Liver (tissue), 9 donors: Measurements from ENCODE around the gene INSC. TPM values are rescaled to one million over a fixed set of nuclear protein-coding genes. Genes with fewer than 3 reads are reported as not detected.

ENCODE experiments used
- DNase-seq: peaks from one replicate; pipeline ENCODE4 v3.0.0-alpha.2; 2017; ENCODE audit warnings: low spot score
- H3K27ac ChIP-seq, 2 donors: one replicate each; pipeline ENCODE4 v1.7.0; 2013; ENCODE audit warnings: inconsistent platforms in 2 of 2, low read length in 2 of 2, control low read depth in 1 of 2, low read depth in 1 of 2, mild to moderate bottlenecking in 1 of 2
- H3K27me3 ChIP-seq, 4 donors: one replicate each; pipeline versions ENCODE4 v1.6.1 to v1.7.0; 2013; ENCODE audit warnings: low read length in 3 of 4, inconsistent platforms in 1 of 4, mild to moderate bottlenecking in 1 of 4, moderate library complexity in 1 of 4; ENCODE audit not compliant: control insufficient read depth in 4 of 4, insufficient read depth in 4 of 4
- H3K36me3 ChIP-seq, 4 donors: one replicate each; pipeline versions ENCODE4 v1.6.1 to v1.7.0; 2013; ENCODE audit warnings: low read length in 3 of 4, mild to moderate bottlenecking in 3 of 4, low read depth in 1 of 4, moderate library complexity in 1 of 4; ENCODE audit not compliant: control insufficient read depth in 4 of 4, insufficient read depth in 3 of 4
- H3K4me1 ChIP-seq, 4 donors: one replicate each; pipeline versions ENCODE4 v1.6.1 to v1.7.0; 2013; ENCODE audit warnings: low read length in 3 of 4, mild to moderate bottlenecking in 3 of 4, moderate library complexity in 1 of 4; ENCODE audit not compliant: control insufficient read depth in 4 of 4, insufficient read depth in 4 of 4
- H3K4me3 ChIP-seq, 3 donors: one replicate each; pipeline versions ENCODE4 v1.6.1 to v1.7.0; 2013; ENCODE audit warnings: low read length in 3 of 3, control low read depth in 1 of 3, low read depth in 1 of 3, mild to moderate bottlenecking in 1 of 3
- H3K9ac ChIP-seq, 2 donors: one replicate each; pipeline ENCODE4 v1.7.0; 2013; ENCODE audit warnings: low read length in 2 of 2, mild to moderate bottlenecking in 2 of 2, moderate library complexity in 2 of 2, control low read depth in 1 of 2, low read depth in 1 of 2
- H3K9me3 ChIP-seq, 4 donors: one replicate each; pipeline versions ENCODE4 v1.6.1 to v1.7.0; 2013; ENCODE audit warnings: low read length in 3 of 4; ENCODE audit not compliant: control insufficient read depth in 4 of 4
- EGR1 ChIP-seq, 2 donors: IDR thresholded peaks; 2 replicates each; pipeline ENCODE4 v1.6.1; 2016 to 2018; ENCODE audit warnings: antibody characterized with exemption in 2 of 2, low read depth in 2 of 2
- FOXA1 ChIP-seq: IDR thresholded peaks from 2 replicates; pipeline ENCODE4 v1.6.1; 2016; ENCODE audit warnings: antibody characterized with exemption
- FOXA2 ChIP-seq: IDR thresholded peaks from 2 replicates; pipeline ENCODE4 v1.6.1; 2016; ENCODE audit warnings: antibody characterized with exemption
- GABPA ChIP-seq, 2 donors: IDR thresholded peaks in 1 of 2; conservative IDR thresholded peaks in 1 of 2; 2 replicates each; pipeline ENCODE4 v1.6.1; 2016; ENCODE audit warnings: antibody characterized with exemption in 2 of 2, mild to moderate bottlenecking in 1 of 2, moderate library complexity in 1 of 2
- HNF4A ChIP-seq, 2 donors: conservative IDR thresholded peaks; 2 replicates each; pipeline ENCODE4 v1.6.1; 2016; ENCODE audit warnings: antibody characterized with exemption in 2 of 2, mild to moderate bottlenecking in 2 of 2
- HNF4G ChIP-seq: IDR thresholded peaks from 2 replicates; pipeline ENCODE4 v1.6.1; 2016; ENCODE audit warnings: antibody characterized with exemption
- JUND ChIP-seq, 2 donors: IDR thresholded peaks; 2 replicates each; pipeline ENCODE4 v1.6.1; 2016; ENCODE audit warnings: antibody characterized with exemption in 2 of 2
- NR2F2 ChIP-seq: IDR thresholded peaks from 2 replicates; pipeline ENCODE4 v1.6.1; 2016; ENCODE audit warnings: antibody characterized with exemption
- RAD21 ChIP-seq, 2 donors: IDR thresholded peaks; 2 replicates each; pipeline ENCODE4 v1.6.1; 2016; ENCODE audit warnings: antibody characterized with exemption in 2 of 2, mild to moderate bottlenecking in 2 of 2
- RXRA ChIP-seq, 2 donors: IDR thresholded peaks; 2 replicates each; pipeline ENCODE4 v1.6.1; 2017 to 2018; ENCODE audit warnings: antibody characterized with exemption in 2 of 2, mild to moderate bottlenecking in 1 of 2
- SP1 ChIP-seq: IDR thresholded peaks from 2 replicates; pipeline ENCODE4 v1.6.1; 2018; ENCODE audit warnings: antibody characterized with exemption, mild to moderate bottlenecking
- TAF1 ChIP-seq: conservative IDR thresholded peaks from 2 replicates; pipeline ENCODE4 v1.6.1; 2016; ENCODE audit warnings: antibody characterized with exemption, mild to moderate bottlenecking
- YY1 ChIP-seq: IDR thresholded peaks from 2 replicates; pipeline ENCODE4 v1.6.1; 2016; ENCODE audit warnings: antibody characterized with exemption, mild to moderate bottlenecking
- WGBS: extraction: QIAGEN DNeasy Blood & Tissue Kit; methylation state at CpG from one replicate; pipeline ENCODE4 v1.1.7; 2013; 5-methylcytosine and 5-hydroxymethylcytosine counted together
- polyA plus RNA-seq, 2 donors: library from polyadenylated mRNA; stranded (reverse) in 1 of 2; unstranded in 1 of 2; fragments of 200-250 nt in 1 of 2; fragments of >200 nt in 1 of 2; fragmentation: Nextera tagmentation in 1 of 2; extraction: Ambion mirVana in 1 of 2; gene quantifications; one replicate each; pipeline versions ENCODE4 v1.2.1 to v1.2.3, GENCODE V29; 2013 to 2015
- total RNA-seq, 2 donors: library from RNA; depleted of rRNA; stranded (reverse); fragments of >200 nt; gene quantifications; one replicate each; pipeline ENCODE4 v1.2.3, GENCODE V29; 2014
- TF ChIP-seq, protein P1 (sequence below): IDR thresholded peaks from 2 replicates; pipeline ENCODE4 v1.6.1; 2016; ENCODE audit warnings: antibody characterized with exemption
- TF ChIP-seq, protein P2 (sequence below): IDR thresholded peaks from 2 replicates; pipeline ENCODE4 v1.6.1; 2016; ENCODE audit warnings: antibody characterized with exemption
- TF ChIP-seq, protein P3 (sequence below): IDR thresholded peaks from 2 replicates; pipeline ENCODE4 v1.6.1; 2016; ENCODE audit warnings: antibody characterized with exemption
- TF ChIP-seq, protein P4 (sequence below): fragments of 150-350 bp; IDR thresholded peaks from 2 replicates; pipeline ENCODE4 v1.5.1; 2017; ENCODE audit warnings: improper control_type of control experiment, low read depth, low read length; ENCODE audit not compliant: missing input control
- TF ChIP-seq, protein P5 (sequence below): IDR thresholded peaks from 2 replicates; pipeline ENCODE4 v1.6.1; 2016; ENCODE audit warnings: antibody characterized with exemption, mild to moderate bottlenecking
- donor health status: healthy.
- donor health status: healthy.
- donor health status: healthy.
- donor health status: healthy.
- donor health status: healthy.

The INSC gene
- total and polyA plus RNA-seq, 4 donors, result 0.02 to 0.25 (median 0.12) TPM

DNA sequence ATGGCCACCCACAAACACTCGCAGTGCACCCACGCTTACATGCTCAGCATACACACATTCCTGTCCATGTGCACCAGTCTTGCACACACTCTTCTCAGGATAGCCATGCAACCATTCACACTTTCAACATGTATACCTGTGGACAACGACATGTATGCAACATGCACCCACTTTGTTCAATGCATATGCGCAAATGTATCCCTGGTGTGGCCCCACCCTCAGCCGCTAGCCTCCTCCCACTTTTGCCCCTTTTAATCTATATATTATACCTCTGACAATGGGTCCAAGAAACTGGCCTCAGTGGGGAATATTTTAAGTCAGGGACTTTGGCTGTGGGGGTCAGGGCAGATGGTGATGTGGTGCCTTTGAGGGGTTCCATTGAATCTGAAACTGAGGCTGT is 963 bp downstream of the INSC start:
- H3K9ac ChIP-seq, result no peak overlapping the region
- WGBS, result 94% methylated on average over 5 of the region's 5 CpGs
- peaks cover 0 to 4% (median 1%) of the 10 kb centered on the region in 4 donors for H3K4me1 ChIP-seq
- DNase-seq, result no peak
- peaks cover 0 to 3% (median 0%) of the 10 kb centered on the region in 4 donors for H3K27me3 ChIP-seq
- no peaks in the 10 kb centered on the region for H3K36me3 ChIP-seq
- H3K9me3 ChIP-seq, result no peaks in the 10 kb centered on the region
- H3K4me3 ChIP-seq, result no peak overlapping the region
- no peak overlapping the region for H3K27ac ChIP-seq
- no peak for TF ChIP-seq TAF1
- TF ChIP-seq YY1, result no peak
- no peak for TF ChIP-seq HNF4G
- no peak for TF ChIP-seq FOXA2
- TF ChIP-seq JUND (IDR thresholded peaks at IDR 0.05), result no peak
- TF ChIP-seq, protein P1, sequence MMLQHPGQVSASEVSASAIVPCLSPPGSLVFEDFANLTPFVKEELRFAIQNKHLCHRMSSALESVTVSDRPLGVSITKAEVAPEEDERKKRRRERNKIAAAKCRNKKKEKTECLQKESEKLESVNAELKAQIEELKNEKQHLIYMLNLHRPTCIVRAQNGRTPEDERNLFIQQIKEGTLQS, result no peak
- no peak for TF ChIP-seq EGR1 (IDR thresholded peaks at IDR 0.05; ENCODE audit: low read depth in 2 of 2)
- no peak for TF ChIP-seq FOXA1
- no peak for TF ChIP-seq RAD21 (IDR thresholded peaks at IDR 0.05)
- TF ChIP-seq, protein P2, sequence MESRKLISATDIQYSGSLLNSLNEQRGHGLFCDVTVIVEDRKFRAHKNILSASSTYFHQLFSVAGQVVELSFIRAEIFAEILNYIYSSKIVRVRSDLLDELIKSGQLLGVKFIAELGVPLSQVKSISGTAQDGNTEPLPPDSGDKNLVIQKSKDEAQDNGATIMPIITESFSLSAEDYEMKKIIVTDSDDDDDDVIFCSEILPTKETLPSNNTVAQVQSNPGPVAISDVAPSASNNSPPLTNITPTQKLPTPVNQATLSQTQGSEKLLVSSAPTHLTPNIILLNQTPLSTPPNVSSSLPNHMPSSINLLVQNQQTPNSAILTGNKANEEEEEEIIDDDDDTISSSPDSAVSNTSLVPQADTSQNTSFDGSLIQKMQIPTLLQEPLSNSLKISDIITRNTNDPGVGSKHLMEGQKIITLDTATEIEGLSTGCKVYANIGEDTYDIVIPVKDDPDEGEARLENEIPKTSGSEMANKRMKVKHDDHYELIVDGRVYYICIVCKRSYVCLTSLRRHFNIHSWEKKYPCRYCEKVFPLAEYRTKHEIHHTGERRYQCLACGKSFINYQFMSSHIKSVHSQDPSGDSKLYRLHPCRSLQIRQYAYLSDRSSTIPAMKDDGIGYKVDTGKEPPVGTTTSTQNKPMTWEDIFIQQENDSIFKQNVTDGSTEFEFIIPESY, result no peak
- no peak for TF ChIP-seq SP1
- no peak for TF ChIP-seq RXRA (IDR thresholded peaks at IDR 0.05)
- TF ChIP-seq GABPA (IDR thresholded peaks at IDR 0.05 in 1 of 2, conservative IDR thresholded peaks at IDR 0.05 in 1 of 2), result no peak
- TF ChIP-seq, protein P3, sequence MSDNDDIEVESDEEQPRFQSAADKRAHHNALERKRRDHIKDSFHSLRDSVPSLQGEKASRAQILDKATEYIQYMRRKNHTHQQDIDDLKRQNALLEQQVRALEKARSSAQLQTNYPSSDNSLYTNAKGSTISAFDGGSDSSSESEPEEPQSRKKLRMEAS, result no peak
- no peak for TF ChIP-seq NR2F2

DNA sequence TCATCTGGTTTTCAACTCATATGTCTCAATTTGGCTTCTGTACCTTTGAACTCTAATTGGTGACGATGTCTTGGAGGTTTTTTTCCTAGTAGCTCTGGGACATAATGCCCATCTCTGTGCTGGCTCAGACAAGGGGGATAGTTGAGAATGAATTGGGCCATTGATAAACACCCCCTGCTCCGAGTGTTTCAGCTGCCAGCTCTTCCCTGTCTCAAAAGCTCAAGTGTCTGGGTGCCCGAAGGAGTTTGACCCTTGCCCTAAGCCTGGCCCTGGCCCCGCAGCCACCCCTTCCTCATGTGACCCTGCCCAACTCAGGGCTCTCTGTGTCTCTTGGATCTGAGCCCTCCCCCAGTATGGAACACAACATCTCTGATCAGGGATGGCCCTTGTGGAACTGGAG is 3.0 kb downstream of the INSC start:
- Histone ChIP-seq H3K4me1 (peaks cover 0 to 4% (median 1%) of the 10 kb centered on the region in 4 donors), H3K27me3 (peaks cover 0 to 3% (median 0%) of the 10 kb centered on the region in 4 donors), H3K27ac (no peak overlapping the region), H3K9ac (no peak overlapping the region), H3K4me3 (no peak overlapping the region), H3K9me3 (no peaks in the 10 kb centered on the region), H3K36me3 (no peaks in the 10 kb centered on the region)
- WGBS, result 89% methylated on average over 4 of the region's 4 CpGs
- DNase-seq, result no peak
- TF ChIP-seq GABPA (IDR thresholded peaks at IDR 0.05 in 1 of 2, conservative IDR thresholded peaks at IDR 0.05 in 1 of 2) (no peak), HNF4A (conservative IDR thresholded peaks at IDR 0.05) (no peak)

DNA sequence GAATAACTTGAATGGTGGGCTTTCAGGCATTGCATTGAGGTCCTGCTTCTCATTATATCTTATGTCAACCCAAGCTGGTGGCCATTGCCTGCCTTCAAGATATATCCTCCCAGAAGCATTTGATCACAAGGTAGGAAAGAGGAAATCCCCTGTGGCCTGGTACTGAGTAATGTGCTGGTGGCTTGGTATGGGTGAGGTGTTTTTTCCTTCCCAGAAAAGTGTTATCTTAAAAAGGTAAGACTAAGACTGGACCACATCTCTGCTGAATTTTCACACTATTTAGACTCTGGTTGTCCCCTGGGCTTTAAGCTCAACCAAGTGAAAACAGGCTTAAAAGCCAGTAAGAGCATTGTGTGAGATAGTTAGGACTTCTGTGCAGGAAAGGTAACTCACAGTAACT is 3.7 kb downstream of the INSC start:
- Histone ChIP-seq H3K4me3 (no peak overlapping the region), H3K9me3 (no peaks in the 10 kb centered on the region), H3K36me3 (no peaks in the 10 kb centered on the region), H3K27ac (no peak overlapping the region), H3K4me1 (peaks cover 0 to 4% (median 1%) of the 10 kb centered on the region in 4 donors), H3K27me3 (peaks cover 0 to 3% (median 0%) of the 10 kb centered on the region in 4 donors), H3K9ac (no peak overlapping the region)
- DNase-seq, result no peak
- TF ChIP-seq, protein P3, result no peak
- no peak for TF ChIP-seq RAD21 (IDR thresholded peaks at IDR 0.05)
- TF ChIP-seq EGR1 (IDR thresholded peaks at IDR 0.05; ENCODE audit: low read depth in 2 of 2), result no peak
- no peak for TF ChIP-seq YY1
- TF ChIP-seq, protein P1, result no peak
- no peak for TF ChIP-seq TAF1
- TF ChIP-seq SP1, result no peak
- TF ChIP-seq JUND (IDR thresholded peaks at IDR 0.05), result no peak
- TF ChIP-seq, protein P4, sequence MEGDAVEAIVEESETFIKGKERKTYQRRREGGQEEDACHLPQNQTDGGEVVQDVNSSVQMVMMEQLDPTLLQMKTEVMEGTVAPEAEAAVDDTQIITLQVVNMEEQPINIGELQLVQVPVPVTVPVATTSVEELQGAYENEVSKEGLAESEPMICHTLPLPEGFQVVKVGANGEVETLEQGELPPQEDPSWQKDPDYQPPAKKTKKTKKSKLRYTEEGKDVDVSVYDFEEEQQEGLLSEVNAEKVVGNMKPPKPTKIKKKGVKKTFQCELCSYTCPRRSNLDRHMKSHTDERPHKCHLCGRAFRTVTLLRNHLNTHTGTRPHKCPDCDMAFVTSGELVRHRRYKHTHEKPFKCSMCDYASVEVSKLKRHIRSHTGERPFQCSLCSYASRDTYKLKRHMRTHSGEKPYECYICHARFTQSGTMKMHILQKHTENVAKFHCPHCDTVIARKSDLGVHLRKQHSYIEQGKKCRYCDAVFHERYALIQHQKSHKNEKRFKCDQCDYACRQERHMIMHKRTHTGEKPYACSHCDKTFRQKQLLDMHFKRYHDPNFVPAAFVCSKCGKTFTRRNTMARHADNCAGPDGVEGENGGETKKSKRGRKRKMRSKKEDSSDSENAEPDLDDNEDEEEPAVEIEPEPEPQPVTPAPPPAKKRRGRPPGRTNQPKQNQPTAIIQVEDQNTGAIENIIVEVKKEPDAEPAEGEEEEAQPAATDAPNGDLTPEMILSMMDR, result no peak
- no peak for TF ChIP-seq FOXA1
- TF ChIP-seq NR2F2, result no peak
- TF ChIP-seq HNF4A (conservative IDR thresholded peaks at IDR 0.05), result no peak
- TF ChIP-seq, protein P5, sequence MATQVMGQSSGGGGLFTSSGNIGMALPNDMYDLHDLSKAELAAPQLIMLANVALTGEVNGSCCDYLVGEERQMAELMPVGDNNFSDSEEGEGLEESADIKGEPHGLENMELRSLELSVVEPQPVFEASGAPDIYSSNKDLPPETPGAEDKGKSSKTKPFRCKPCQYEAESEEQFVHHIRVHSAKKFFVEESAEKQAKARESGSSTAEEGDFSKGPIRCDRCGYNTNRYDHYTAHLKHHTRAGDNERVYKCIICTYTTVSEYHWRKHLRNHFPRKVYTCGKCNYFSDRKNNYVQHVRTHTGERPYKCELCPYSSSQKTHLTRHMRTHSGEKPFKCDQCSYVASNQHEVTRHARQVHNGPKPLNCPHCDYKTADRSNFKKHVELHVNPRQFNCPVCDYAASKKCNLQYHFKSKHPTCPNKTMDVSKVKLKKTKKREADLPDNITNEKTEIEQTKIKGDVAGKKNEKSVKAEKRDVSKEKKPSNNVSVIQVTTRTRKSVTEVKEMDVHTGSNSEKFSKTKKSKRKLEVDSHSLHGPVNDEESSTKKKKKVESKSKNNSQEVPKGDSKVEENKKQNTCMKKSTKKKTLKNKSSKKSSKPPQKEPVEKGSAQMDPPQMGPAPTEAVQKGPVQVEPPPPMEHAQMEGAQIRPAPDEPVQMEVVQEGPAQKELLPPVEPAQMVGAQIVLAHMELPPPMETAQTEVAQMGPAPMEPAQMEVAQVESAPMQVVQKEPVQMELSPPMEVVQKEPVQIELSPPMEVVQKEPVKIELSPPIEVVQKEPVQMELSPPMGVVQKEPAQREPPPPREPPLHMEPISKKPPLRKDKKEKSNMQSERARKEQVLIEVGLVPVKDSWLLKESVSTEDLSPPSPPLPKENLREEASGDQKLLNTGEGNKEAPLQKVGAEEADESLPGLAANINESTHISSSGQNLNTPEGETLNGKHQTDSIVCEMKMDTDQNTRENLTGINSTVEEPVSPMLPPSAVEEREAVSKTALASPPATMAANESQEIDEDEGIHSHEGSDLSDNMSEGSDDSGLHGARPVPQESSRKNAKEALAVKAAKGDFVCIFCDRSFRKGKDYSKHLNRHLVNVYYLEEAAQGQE, result no peak
- no peak for TF ChIP-seq RXRA (IDR thresholded peaks at IDR 0.05)
- no peak for TF ChIP-seq FOXA2
